Stimulated activated CD8-positive, alpha-beta memory T cell treated with anti-CD3 and anti-CD28 coated beads, Interleukin-4, amount 100 ng/mL, for 4 hours (primary cell): Measurements from ENCODE around the gene KRTAP6-2.

ENCODE experiments used
- DNase-seq, 2 donors: peaks; one replicate each; pipeline ENCODE4 v3.0.0-alpha.2; 2020; ENCODE audit warnings: low read depth in 2 of 2, low spot score in 1 of 2

The KRTAP6-2 gene, protein sequence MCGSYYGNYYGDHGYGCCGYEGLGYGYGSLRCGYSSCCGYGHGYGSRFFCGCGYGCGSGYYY

DNA sequence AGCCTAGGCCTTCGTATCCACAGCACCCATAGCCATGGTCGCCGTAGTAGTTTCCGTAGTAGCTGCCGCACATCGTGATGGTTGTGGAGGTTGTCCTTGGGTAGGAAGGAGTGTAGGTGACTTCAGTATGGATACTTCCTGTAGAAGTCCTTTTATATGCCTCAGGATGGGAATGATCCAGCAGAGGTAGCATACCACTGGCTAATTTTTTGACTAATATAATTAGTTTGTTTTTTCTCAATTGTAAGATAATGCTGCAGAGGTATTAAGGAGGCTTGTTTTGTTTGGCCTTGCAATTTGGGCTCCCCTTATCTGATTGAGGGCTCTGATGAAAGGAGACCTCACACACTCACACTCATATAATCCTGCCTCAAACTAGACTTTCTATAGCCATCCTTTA is at the start of gene KRTAP6-2:
KRTAP6-2 (minus strand) TSS at position 101 of the 400 bp plus-strand sequence; CDS start at position 73, 28 bp downstream.
- no peak for DNase-seq

DNA sequence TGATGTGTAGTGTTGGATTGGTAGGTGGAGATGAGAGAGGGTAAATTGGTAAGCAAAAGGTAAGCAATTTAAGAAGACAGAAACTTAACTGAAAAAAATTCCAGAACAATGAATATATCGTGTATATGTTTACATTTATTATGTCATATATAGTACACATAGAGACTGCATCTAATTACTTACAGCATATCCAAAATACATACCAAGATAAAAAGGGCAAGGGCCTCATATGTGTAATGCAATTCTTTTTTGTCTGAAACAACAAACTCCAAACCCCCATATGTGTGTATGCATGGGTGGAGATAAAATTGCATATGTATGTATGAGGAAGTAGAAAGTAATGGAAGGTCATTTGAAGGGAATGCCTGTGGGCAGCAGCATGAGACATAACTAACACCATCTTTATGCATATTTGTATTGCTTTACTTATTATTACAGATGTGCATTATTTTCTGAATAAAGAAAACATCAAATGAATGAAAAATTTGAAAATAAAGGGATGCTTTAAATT is 48.3 kb upstream of the KRTAP6-2 start:
- DNase-seq: no peak

DNA sequence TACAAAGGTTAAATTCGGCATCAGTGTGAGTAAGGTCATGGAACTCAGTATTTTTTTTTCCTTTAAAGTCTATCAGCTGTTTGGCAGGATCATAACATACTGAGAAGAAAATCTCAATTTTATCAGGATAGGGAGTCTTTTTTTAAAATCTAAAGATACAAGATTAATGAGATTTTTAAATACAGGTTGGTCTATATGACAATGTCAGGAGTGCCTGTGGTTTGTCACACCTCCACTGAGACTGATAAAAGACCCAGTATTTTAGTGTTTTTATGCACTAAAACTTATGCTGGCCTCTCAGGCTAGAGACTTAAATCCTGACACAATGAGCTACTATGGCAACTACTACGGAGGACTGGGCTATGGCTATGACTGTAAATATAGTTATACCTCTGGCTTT is 43.9 kb upstream of the KRTAP6-2 start, which contains the start of gene KRTAP20-3:
KRTAP20-3 (plus strand) TSS at position 301 of the 400 bp plus-strand sequence.
- DNase-seq: no peak

DNA sequence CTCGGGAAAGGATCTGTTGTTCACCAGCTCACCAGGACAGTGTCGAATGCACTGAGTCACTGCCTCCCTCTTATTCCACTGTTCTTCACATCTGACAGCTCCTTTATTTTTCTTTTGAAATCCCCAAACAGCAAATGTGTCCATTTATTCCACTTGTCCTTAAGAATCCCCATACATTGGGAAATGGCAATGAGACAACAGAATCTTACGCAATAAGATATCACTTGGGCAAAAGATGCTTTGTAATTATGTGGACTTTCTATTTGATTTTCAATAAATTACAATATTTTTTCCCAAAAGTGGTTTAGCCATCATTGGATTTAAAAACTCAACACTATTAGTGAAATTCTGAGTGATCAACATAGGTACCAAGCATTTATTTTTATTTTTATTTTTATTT is 40.0 kb upstream of the KRTAP6-2 start:
- no peak for DNase-seq

DNA sequence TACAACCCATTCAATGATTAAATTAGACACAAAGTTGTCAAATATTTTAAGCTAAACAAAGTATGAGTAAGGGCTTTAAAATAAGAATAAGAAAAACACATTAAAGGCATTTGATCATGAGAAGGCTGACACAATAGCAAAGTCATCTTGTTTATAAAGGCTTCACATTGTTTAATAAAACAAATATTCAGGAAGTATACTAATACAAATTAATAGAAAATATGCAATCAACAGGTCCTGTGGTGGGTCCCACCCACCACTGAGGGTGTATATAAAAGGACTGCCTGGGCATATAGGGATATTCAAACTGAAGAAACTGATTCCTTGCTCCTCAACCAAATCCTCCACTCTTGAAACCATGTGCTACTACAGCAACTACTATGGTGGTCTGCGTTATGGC is 36.2 kb upstream of the KRTAP6-2 start, which contains the start of gene KRTAP20-2:
KRTAP20-2 (plus strand) TSS at position 301 of the 400 bp plus-strand sequence; CDS start at position 359, 58 bp downstream.
- DNase-seq: no peak

DNA sequence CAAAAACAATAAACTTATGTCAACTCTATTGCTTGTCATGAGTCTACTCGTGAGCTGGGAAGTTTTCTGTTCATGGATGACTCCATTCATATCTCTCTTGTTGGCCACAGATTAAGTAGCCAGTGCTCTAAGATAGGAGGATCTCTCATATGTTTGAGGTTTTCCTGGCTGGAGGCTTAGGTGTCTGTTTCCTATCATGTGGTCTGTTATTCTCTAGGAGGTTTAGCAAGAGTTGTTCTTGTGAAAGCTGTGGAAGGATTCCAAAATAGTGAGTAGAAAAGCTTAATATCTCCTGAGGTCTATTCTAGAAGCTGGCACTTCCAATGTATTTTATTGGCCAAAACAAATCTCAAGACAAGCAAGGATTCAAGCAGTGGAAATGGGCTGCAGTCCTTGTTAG is 30.5 kb upstream of the KRTAP6-2 start:
- no peak for DNase-seq

DNA sequence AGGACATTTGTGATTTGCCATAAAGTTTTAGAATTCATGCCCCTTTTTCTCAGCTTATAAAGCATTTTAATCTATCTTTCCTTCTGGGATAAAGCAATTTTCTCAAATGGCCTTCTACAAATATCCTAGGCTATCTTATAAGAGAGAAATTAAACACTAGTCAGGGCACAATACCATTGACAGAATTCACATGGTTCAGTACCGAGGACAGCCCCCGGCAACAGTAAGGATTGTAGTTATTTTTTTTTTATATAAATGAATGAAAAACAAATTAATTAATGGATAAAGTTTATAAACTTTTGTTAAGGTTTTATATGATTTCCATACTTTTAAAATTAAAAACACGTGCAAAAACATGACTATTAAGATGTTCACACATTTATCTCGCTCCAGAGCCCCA is 29.4 kb upstream of the KRTAP6-2 start:
- DNase-seq: no peak

DNA sequence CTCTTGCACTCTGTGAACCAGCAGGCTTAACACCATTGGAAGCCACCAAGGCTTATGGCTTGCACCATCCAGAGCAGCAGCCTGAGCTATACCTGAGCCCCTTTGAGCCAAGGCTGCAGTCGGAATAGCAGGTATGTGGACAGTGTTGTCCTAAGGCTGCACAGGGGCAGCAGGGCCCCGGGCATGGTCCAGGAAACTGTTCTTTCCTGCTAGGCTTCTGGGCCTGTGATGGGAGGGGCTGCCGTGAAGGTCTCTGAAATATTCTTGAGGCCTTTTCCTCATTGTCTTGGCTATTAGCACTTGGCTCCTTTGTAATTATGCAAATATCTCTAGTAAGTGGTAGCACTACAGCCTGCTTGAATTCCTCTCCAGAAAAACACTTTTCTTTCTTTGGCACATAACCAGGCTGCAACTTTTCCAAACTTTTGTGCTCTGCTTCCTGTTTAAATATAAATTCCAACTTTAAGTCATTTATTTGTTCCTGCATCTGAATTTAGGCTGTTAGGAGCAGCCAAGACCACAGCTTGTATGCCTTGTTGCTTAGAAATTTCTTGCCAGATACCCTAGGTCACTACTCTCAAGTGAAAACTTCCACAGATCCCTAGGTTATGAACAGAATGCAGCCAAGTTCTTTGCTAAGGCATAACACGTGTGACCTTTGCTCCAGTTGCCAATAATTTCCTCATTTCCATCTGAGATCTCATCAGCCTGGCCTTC is 26.9 kb upstream of the KRTAP6-2 start:
- no peak for DNase-seq

DNA sequence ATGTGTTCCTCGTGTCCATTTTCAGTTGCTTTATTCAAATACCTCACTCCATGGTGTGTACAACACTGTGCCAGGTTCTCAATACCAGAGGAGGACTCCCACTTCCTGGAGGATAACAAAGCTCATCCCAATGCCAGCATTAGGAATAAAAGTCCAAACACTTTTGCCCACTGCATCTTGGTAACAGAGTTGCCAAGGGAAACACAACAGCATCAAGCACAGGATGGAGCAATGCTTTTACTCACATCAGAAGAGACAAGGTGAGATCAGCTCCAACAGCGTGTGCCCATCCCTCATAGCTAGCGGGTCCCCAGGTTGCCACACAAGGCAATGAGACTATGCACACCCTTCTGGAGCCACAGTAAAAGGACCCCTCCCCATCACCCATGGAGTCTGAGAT is 24.7 kb upstream of the KRTAP6-2 start:
- no peak for DNase-seq

DNA sequence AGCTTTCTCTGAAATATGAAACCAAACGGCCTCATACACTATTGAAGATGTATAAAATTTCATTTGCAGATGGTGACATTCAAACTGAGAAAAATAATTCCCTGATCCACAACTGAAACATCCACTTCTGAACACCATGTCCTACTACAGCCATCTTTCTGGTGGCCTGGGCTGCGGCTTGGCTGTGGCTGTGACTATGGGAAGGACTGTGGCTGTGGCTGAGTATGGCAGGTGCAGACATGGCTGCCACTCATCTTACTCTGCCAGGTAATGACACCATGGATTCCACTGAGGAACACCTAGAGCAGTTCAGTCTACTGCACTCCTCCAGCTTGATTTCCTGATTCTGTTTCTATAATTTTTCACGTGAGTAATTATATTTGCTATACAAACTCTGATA is 21.8 kb upstream of the KRTAP6-2 start, which contains the start of gene KRTAP20-4:
KRTAP20-4 (plus strand) TSS at position 106 of the 400 bp plus-strand sequence.
- DNase-seq: no peak

DNA sequence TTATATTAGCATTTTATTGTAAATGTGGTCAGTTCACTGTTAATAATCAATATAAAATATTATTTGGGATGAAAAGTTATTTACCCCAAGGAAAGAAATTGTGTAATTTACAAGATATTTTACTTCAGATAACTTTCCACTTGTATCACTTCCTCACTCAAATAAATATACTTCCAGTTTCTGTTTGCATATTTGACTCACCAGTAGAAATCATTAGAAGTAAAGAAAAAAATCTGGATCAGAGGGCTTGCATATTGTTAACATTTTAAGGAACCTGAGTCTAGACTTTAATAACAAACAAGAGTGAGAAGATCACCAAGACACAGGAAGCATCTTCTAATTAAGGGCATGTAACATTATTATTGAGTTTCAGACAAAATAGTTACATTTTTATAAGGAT is 21.4 kb upstream of the KRTAP6-2 start:
- DNase-seq: no peak

DNA sequence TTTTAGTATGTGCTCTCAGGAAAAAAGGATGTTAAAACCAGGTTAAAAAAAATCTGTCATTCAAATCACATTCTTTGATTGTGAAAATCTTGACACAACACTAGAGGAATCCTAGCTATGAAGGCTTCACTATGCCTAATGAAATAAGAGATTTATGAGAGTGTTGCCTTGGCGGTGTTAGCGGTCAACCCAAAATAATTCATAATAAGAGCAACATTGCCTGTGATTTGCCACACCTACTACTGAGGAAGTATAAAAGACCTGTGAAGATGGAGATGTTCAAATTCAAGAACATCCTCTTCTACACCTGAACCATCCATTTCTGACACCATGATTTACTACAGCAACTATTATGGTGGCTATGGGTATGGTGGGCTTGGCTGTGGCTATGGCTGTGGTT is 17.4 kb upstream of the KRTAP6-2 start, which contains the start of gene KRTAP20-1:
KRTAP20-1 (plus strand) TSS at position 301 of the 400 bp plus-strand sequence; CDS start at position 331, 30 bp downstream.
- DNase-seq: no peak

DNA sequence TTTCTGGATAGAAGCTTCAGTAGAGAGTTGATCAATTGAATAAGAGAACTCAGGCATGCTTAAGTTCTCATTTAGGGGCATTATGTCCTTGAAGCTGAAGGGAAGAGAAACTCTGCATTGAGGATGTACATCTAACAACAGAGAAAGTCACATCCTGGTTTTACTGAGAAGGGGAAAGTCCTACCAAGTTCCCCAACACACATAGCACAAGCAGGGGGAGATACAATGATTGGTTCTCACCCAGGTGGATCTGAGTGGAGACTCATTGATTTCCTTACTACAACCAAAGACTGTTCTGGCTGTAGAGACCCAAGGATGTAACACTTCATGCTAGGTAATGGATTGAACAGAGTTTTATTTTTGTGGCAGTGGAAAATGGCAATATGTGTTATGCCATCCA is 16.5 kb upstream of the KRTAP6-2 start:
- no peak for DNase-seq

DNA sequence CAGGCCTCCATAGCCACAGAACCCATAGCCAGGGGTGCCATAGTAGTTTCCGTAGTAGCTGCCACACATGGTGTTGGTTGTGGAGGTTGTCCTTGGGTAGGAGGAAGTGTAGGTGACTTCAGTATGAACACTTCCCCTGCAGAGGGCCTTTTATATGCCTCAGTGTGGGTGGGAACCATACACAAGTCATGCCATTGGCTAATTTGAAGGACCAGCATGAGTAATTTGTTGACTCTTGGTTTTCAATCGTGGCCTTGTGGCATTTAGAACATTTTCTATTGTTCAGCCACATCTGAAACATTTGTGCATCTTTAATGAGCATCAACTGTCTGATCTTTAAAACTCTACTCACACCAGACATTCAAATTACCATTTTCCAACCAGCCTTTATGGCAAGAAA is 15.1 kb upstream of the KRTAP6-2 start, which contains the start of gene KRTAP6-1:
KRTAP6-1 (minus strand) TSS at position 95 of the 400 bp plus-strand sequence; CDS start at position 69, 26 bp downstream.
- no peak for DNase-seq

DNA sequence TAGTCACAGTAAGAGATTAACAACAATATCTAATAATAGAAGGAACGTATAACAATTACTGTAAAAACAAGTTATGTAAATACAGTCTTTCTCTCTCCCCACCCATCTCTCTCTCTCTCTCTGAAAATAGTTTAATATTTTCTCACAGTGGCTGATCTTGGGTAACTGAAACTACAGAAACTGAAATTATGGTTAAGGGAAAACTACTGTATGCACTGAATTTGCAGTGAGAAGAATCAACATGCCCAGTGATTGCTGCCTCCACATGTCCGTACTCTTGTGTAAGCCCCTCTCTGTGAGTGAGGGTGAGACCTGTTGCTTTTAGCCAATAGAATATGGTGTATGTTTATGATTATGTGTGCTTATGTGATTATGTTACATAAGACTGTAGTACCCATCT is 13.4 kb upstream of the KRTAP6-2 start:
- DNase-seq: no peak

DNA sequence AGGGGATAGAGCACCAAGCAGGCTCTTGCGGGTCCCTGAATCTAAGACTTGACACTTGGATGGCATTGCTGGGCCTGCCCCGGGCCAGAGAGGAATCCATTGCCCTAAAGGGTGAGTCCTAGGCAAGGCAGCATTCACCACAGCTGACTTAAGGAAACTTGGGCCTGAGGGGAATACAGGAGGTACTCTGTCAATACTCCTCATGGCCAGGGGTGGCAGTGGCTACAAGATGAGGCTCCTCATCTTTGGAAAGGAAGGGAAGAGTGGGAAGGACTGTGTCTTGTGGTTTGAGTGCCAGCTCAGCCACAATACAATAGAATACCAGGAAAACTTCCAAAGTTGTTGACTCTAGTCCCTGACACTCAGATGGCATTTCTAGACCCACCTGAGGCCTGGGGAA is 7.3 kb upstream of the KRTAP6-2 start:
- no peak for DNase-seq

DNA sequence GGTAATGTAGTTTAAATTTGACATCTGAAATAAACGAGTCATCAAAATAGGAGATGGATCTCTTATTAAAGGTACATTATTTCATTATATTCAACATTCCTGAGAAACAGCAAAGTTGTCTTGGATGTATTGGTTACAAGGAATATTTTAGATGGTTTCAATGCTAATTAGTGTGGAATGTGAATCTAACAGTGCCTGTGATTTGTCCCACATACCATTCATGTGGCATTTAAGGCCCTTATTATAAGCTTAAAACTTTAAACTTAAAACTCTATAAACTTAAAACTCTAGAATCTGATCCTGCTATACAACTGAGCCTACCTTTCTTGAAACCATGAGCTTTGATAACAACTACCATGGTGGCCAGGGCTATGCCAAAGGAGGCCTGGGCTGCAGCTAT is 2.1 kb upstream of the KRTAP6-2 start, which contains the start of gene KRTAP22-1:
KRTAP22-1 (plus strand) TSS at position 301 of the 400 bp plus-strand sequence.
- DNase-seq: no peak

DNA sequence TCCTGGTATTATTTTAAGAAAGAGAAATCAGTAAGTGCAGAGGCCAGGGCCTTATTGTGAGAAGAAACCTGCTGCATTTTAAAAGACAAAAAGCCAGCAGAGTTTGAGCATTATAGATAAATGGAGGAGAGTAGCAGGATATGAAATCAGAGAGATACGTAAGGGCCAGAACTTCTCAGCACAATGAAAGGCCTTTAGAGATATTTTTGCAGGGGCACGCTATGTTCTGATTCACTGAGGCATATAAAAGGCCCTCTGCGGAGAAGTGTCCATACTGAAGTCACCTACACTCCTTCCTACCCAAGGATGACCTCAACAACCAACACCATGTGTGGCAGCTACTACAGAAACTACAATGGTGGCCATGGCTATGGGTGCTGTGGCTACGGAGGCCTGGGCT is 6.6 kb downstream of the KRTAP6-2 start, which contains the start of gene KRTAP6-3:
KRTAP6-3 (plus strand) TSS at position 301 of the 400 bp plus-strand sequence; CDS start at position 307, 6 bp downstream.
- DNase-seq: no peak

DNA sequence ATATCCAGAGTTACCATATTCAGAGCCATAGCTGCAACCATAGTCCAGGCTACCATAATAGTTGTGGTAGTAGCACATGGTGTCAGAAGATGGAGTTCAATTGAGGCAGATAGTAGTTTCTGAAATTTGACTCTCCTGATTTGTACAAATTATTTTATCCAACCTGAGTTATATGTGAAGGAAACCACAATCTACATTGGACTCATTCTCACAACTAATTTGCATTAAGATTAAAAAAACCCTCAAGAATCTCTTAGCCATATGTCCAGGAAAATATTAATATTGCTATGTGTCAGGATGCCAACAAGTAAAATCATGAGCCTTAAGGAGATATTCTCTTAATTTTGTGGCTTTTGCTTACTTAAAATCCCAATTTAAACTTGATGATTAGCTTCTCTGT is 8.4 kb downstream of the KRTAP6-2 start, which contains the start of gene KRTAP22-2:
KRTAP22-2 (minus strand) TSS at position 101 of the 400 bp plus-strand sequence.
- DNase-seq: no peak

DNA sequence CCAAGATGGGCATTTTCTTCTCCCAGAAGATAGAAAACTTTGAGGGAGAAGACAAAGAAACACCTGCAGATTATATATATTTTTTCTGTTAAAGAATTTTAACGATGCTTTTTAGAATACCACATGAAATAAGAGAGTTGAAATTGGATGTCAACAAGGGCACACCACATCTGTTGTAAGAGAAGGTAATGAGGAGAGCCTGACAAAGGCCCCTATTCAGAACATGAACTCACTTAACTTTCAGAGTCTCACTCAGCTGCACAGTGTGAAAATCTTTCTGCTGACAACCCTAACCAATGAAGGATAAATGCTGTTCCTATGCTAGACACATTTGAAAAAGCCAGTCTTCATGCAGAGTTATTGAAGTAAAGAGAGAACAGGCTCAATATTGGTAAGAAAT is 15.8 kb downstream of the KRTAP6-2 start:
- DNase-seq: no peak

DNA sequence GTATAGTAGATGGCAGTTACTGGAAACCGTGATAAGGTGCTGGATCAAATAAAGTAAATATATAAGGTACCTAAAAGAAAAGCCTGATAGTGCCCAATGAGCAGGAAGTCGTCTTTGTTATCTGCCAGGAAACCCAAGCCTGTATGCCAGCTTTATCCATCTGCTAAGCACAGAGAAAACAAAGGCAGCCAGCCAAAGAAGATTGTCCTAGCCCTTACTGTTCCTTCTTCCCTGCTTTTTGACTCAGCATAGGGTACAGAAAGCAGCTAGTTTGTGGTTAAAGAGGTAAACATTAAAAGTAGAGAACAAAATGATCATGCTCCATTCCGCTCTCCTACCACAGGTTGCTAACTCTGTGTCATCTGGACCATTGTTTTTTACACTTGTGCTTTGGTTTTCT is 18.6 kb downstream of the KRTAP6-2 start:
- no peak for DNase-seq

DNA sequence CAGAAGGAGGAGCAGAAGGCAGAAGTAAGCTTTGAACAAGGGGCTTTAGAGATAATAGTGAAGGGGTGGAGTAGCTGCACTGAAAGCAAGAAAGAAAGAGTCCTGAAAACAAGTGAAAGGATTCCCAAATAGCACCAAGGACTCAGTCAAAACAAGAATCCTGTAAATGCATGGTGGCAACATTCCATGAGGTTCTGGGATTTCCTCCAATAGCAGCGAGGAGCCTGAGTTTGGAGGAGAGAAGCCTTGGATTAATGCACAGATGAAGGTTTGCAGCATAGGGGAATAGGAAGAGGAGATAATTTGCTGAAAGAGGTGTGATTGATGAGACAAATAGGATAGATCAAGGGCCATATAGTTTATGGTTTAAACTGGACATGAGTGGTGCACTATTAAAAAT is 19.4 kb downstream of the KRTAP6-2 start:
- DNase-seq: no peak
